Thyroid gland (tissue), 4 donors: ENCODE results near the gene ACP4.

Source experiments
- POLR2A ChIP-seq, 2 donors: fragments of 450-650 bp; IDR thresholded peaks; one replicate each; pipeline ENCODE4 v1.6.1; 2017; ENCODE audit warnings: antibody characterized with exemption in 2 of 2, mild to moderate bottlenecking in 2 of 2, moderate library complexity in 1 of 2
- TF ChIP-seq, protein P1 (sequence below), 6 experiments: fragments of 200-600 bp in 3 of 6; fragments of 450-650 bp in 3 of 6; sonication (generic) in 3 of 6; IDR thresholded peaks; one replicate each; pipeline ENCODE4 v1.5.1; 2016 to 2019; ENCODE audit warnings: antibody characterized with exemption in 6 of 6, mild to moderate bottlenecking in 2 of 6, inconsistent platforms in 1 of 6, moderate library complexity in 1 of 6

DNA sequence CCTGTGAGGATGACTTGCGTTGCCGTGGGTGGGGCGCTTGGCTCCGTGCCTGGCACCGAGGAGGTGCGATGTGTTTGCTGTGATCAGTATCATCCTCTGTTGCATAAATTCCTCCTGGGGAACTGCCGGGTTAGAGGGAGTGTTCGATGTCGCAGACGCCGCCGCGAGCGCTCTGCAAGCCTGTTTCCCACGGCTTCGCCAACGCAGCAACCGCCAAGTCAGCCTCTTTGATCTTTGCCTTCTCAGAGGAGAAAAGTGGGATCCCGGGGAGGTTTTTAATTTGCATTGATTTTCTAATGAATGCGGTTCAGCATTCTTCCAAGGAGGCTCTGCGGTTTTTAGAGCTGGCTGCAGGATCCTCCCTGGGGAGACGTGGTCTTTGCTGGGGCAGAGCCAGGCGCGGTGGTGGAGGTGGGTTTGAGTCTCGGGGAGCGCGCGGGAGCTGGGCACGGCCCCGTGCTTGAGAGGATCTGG is 12.3 kb upstream of the ACP4 start:
- no peak for TF ChIP-seq POLR2A (IDR thresholded peaks at IDR 0.05)
- TF ChIP-seq, protein P1, sequence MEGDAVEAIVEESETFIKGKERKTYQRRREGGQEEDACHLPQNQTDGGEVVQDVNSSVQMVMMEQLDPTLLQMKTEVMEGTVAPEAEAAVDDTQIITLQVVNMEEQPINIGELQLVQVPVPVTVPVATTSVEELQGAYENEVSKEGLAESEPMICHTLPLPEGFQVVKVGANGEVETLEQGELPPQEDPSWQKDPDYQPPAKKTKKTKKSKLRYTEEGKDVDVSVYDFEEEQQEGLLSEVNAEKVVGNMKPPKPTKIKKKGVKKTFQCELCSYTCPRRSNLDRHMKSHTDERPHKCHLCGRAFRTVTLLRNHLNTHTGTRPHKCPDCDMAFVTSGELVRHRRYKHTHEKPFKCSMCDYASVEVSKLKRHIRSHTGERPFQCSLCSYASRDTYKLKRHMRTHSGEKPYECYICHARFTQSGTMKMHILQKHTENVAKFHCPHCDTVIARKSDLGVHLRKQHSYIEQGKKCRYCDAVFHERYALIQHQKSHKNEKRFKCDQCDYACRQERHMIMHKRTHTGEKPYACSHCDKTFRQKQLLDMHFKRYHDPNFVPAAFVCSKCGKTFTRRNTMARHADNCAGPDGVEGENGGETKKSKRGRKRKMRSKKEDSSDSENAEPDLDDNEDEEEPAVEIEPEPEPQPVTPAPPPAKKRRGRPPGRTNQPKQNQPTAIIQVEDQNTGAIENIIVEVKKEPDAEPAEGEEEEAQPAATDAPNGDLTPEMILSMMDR (IDR thresholded peaks at IDR 0.05) = no peak
